GM21717 (cell line): ENCODE results near the gene TAF1D.
"Not testable (repeated sequence)": the region's sequence is repeated elsewhere in the genome, so short reads cannot be mapped to it uniquely, and the experiment has no call there.

ENCODE experiments used
- ATAC-seq: cut with Tn5 transposase; IDR thresholded peaks from one replicate; pipeline ENCODE4 v1.9.1; 2021; ENCODE audit warnings: mild to moderate bottlenecking, moderate library complexity; ENCODE audit not compliant: unreplicated experiment

Gene TAF1D

DNA sequence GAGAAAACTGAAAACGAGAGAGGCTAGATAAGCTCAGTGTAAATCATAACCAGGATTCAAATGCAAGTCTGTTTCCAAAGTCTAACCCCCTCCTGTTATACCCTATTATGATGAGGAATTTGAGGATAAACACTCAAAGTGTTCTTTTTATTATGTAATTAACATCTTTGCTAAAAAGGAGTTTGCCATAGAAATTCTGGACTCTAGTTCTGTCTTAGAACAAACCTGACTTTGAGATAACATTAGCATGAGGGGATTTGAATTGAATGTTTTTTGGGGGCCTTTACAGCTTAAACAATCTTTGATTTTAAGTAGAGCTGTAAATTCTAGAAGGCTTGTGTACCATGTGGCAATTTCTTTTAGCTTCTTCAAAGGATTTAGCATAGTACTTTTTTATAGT is 9.7 kb upstream of the TAF1D start:
- no peak for ATAC-seq

DNA sequence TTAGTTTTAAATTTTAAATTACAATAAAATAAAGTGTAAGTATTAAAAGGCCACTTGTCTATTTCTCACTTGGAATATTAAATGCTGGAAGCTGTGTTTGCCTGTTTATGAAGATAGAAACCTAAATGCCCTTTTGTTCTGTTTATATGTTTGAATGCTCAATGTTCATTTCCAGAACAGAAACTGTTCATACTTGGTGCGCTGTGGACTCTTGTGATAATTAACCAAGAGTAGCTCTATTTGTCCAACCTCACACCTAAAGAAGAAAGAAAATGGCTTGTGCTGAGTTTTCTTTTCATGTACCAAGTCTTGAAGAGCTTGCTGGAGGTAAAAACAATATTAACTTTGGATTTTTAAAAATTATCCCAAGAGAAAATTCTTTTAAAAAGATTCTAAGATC is 5.8 kb upstream of the TAF1D start:
- no peak for ATAC-seq

DNA sequence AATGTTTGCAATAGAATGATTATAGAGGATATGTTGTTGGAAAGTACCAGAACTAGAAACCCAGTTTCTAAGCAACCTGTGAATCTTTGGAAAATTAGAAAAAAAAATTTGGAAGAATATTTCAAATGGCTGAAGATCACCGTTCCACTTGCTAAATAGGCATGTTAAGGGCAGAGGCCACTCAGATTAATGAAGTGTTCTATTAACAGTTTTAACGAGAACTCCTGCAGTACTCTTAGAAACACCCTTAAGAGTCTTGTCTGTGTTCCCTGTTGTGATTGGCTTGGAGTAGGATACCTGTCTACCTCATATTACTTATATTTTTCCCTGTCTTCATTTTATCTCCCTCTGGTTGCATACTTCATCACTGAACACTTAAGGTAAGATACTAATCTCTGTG is 4.8 kb upstream of the TAF1D start:
- ATAC-seq: no peak

DNA sequence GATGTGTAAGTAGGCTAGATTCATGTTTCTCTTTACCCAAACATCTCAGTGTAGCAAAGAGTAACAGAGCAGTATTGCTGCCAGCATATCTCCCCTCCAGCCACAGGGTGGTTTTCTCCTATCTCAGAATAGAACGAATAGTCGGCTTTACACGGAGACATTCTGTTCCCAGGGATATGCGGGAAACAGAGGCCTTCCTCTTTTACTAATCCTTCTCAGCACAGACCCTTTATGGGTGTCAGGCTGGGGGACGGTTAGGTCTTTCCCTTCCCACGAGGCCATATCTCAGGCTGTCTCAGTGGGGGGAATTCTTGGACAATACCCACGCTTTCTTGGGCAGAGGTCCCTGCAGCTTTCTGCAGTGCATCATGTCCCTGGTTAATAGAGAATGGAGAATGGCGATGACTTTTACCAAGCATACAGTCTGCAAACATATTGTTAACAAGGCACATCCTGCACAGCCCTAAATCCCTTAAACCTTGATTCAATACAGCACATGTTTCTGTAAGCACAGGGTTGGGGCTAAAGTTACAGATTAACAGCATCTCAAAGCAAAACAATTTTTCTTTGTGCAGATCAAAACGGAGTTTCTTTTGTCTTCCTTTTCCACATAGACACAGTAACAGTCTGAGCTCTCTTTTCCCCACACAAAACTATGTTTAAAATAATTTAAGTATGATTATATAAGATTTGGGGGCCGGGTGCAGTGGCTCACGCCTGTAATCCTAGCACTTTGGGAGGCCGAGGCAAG is 3.9 kb upstream of the TAF1D start:
- not testable (repeated sequence) for ATAC-seq

DNA sequence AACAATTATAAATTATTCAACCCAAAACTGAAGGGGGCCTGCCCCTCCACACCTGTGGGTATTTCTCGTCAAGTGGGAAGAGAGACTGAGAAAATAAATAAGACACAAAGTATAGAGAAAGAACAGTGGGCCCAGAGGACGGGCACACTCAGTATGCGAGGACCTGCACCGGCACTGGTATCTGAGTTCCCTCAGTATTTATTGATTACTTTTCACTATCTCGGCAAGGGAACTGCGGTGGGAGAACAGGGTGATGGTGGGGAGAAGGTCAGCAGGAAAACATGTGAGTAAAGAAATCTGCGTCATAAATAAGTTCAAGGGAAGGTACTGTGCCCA is 3.3 kb upstream of the TAF1D start:
- no peak for ATAC-seq

DNA sequence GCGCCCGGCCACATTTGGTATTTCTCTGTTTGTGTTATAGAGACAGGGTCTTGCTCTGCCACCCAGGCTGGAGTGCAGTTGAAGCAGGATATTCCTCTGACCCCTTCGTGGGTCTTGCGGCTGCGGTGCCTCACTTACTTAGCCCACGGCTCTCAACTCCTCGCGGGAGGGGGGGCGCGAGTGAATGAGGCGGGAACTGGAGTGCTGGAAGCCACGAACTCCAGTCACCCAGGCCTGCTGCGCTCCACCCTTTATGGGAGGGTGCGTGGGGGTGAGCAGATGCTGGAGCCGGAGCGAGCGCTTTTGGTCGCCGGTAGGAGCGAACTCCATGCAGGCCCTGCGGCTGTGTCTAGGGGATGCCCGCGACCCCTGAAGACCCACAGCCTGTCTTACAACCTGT is 2.0 kb upstream of the TAF1D start:
- ATAC-seq: no peak

DNA sequence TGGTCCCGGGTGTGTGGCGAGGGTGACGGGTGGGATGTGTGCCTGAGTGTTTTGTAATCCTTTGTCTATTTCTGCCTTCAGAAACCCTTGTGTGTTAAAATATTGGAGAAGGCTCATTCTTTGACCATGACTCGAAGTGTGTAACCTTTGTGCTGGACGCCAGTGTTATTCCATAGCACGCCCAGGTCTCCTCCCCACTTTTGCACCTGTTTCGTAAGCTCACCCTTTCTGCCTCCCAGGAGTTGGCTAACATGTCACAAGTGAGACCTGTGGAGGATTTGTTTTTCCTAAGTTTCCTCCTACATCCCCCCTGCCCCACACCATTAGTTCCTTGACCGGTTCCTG is 559 bp upstream of the TAF1D start:
- ATAC-seq: peak; percentile 21

DNA sequence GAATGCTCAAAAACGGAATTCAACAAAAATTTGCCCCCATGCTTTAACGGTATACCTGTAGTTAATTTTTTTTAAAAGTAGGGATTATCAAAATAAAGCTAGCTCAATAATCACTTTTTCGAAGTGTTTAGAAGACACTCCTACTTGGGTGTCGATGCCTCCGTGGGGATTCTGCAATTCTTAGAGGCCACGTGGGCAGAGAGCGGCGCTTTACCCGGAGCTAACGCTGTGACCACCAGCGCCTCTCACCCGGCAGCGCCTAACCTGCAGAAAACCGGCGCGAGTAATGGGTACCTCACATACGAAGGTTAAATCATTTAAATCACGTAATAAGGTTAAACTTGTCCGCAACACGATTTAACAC is 583 bp downstream of the TAF1D start:
- peak; percentile 46 for ATAC-seq

DNA sequence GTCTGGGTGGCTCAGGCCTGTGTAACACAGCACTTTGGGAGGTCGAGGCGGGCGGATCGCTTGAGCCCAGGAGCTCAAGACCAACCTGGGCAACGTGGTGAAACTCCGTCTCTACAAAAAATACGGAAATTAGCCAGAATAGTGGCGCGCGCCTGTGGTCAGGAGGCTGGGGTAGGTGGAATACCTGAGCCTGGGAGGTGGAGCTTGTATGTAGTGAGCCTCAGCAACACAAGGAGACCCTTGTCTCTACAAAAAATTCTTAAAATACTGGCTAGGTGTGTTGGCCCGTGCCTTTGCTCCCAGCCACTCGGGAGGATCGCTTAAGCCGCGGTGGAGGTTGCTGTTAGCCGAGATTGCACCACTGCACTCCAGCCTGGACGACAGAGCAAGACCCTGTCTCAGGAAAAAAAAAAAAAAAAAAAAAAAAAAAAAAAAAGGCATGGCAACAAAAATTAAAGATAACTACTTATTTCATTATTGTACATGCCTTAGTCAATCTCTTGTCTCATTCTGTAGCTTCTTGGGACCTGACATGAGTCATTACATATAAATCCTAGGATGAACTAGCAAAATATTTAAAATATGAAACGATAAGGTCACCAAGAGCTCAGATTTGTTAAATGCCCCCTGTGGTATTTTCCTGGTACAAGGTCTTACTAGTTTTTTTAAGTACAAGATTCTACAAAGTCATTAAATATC is 1.1 kb downstream of the TAF1D start:
- no peak for ATAC-seq

DNA sequence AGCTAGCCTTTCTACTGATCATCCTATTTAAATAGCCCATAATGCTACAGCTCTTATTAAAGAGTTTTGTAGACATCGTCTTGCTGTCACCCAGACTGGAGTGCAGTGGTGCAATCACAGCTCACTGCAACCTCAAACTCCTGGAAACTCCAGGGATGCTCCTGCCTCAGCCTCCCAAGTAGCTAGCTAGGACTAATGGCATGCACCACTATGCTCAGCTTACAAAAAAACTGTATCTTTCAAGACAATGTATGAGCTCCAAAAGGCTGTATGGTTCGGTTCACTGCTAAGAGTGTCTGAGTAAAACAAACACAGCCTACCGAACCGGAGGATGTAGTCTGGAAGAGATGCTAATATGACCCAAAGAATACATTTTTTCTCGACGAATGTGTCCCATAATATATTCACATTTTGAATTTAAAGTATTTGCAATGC is 2.6 kb downstream of the TAF1D start:
- ATAC-seq: no peak

DNA sequence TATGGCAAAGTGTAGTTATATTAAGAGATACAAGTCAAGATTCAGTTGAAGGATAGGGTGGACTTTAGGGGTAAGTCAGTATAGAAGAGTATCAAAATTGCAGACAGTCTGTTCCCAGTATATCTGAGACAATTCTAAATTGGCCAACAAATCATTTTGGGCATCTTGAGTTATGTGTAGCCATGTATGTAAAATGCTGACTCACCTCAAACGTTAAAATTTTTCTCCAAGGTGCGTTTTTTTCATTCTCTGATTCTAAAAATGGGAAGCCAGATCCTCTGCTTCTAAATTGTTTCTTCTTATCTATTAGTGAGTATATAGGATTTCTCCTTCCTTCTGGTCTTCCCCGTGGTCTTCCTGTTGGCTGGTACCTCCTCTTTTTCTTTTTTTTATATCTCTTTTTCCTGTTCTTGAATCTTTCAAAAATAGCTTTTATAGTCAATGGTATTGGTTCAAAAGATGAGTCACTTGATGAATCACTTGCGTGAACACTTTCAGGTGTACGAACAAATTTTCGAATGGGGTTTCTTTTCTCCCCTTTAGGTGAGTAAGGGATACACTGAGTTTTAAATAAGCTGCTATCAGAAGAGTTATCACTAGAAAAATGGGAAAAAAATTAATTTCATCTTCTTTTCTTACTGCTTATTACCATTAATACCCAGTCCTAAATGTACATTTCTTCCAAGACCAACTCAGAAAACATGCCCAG is 3.2 kb downstream of the TAF1D start:
- ATAC-seq: no peak

DNA sequence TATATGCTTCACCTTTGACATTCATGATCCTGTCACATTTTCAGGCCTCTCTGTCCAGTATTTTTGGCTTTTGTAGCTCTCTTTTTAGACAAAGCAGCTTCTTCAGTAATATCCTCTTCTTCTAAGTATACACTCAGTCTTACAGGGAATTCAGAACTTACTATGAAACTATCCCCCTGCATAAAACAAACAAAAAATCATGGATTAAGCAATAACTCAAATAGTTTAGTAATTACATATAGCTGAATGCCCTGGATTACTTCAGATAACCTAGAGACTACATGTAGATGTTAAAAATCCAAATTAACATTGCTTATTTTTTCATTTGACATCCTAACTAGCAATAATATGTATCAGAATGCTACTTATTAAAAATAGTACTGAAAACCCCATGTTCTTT is 5.2 kb downstream of the TAF1D start:
- ATAC-seq: no peak

DNA sequence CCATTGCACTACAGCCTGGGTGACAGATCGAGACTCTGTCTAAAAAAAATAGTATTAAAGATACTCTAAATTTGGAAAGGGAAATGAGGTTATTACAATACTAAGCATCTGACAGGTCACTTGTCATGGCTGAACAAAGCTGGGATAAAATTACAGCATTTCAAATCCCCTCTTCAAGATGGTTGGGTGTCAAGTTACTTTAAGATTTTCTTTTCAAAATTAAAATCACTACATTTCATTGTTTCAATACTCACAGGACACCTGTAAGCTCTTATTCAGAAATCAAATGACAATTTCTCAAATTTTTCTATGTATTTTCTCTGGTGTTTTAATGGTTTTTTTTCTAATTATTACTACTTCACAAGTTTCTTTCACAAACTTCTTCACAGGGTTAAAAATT is 5.7 kb downstream of the TAF1D start:
- ATAC-seq: no peak

DNA sequence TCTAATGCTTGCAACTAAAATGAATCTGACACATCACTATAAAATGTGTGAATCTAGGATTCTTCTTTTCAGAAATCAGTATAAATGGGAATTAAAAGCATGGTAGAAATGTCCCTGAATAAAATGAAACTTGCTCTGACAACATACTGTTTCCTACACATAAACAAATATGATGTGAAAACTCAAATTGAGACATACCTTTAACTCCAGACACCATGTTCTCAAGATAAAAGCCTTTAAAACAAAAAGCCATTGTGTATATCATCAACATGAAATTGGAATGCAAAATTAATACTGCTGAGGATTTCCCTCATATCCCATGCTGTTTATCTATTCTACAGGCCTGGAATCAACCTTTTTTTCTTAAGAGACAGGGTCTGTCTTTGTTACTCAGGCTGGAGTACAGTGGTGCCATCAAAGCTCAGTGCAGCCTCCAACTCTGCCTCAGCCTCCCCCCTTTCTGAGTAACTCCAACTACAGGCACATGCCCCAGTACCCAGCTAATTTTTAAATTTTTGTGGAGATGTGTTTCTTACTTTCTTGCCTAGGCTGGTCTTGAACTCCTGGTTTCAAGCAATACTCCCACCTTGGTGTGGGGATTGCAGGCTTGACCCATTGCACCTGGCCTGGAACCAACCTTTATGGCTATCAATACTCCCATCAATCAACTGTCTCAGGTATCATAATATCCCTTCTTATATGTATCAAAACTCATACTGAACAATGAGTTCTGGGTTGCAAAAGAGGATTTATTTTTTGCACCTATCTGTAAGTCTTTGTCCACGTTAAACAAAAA is 6.7 kb downstream of the TAF1D start:
- no peak for ATAC-seq

DNA sequence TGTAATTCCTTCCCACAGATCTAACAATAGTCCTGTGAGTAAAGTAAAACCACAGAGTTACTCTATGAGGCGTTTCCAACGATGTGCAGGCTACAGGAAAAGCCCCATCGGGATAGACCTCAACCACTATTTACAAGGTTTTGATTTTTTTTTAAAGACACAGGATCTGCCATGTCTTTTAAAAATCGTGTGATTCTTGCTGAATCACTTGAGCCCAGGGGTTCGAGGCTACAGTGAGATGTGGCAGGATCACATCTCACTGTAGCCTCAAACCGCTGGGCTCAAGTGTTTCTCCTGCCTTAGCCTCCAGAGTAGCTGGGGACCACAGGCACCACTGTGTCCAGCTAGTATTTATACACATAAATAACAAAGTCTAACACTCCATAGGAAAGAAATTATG is 7.8 kb downstream of the TAF1D start:
- no peak for ATAC-seq

DNA sequence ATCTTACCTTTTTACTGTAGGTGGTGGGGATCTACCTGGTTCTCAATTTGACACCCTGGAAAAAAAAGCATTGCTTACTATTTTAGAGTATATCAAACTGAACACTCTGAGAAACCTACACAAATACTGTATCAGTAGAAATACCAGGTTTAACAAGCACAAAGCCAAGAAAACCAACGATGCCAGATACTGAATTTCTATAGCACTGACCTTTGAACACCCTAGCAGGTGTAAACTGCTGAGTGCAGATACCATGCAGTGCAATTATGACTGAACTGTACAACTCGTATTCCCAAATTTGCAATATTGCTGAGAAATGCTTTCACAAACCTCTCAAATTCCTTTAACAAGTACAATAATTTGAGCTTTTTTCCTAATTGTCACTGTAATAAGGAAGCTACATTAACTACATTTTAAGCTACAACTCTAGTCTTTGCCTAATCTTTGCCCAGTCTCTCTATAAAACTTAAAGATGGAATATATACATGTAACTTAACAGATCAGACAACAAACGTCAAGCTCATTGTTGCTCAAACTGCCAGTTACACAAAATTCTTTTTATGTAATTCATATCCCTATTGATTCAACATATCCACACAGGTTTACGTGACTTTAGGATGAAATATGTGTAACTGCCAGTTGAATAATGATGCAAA is 8.9 kb downstream of the TAF1D start:
- ATAC-seq: no peak

DNA sequence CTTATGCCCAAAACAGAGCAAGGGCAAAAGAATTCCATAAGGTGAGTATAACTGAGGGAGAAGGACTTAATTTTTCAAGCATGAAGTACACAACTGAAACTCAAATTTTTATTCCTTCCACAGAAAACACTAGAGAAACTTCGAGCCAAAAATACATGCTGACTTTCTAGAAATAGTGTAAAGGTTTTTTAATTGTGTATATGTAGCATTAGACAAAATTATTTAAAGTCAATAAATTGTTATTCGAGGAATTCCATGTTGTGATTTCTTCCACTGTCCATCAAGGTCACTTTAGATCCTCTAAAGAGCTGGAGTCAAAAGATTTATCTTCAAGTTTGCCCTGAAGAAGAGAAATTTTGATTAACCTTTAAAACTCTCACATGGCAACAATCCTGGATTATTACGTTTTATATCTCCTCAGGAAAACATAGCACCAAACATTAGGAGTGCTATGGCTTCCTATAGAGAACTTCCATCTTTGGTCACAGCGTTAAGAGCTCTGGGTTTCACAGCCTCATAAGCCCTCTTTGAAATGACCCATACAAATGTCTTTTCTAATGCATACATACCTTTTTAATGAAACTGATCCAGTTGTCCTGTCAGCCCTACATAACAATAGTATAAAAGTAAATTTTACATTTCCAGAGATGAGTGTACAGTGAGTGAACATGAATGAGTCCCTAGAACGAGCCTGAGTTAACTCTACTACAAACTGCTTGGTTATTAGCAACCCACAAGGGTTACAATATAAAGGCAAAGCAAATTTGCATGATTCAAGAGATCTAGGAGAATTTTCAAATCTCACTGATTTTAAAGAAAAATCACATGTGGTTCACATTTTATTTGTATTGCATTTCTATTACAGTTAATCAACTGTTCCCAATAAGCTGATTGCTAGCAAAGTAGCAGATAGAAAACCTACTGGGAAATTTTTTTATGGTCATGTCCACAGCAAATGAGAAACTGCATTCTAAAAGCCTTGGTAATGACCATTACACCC is 10.9 kb downstream of the TAF1D start:
- no peak for ATAC-seq

DNA sequence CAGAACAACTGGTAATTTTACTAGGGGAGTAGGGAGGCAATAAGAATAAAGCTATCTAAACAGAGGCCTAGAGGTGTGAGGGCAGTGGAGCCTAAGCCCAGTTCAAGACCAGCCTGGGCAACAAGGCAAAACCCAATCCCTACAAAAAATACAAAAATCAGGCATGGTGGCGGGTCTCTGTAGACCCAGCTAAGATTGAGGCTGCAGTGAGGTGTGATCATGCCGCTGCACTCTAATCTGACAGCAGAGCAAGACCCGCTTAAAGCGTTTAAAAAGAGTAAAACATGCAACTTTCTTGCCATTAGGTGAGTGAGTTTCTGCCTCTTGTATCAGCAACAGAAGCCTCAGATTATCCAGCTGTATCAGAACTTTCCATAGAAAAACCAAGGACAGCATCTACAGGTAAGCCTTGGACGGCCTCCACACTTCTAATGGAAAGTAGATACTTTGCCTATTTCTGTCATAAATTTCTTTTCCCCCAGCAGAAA is 12.1 kb downstream of the TAF1D start:
- no peak for ATAC-seq

DNA sequence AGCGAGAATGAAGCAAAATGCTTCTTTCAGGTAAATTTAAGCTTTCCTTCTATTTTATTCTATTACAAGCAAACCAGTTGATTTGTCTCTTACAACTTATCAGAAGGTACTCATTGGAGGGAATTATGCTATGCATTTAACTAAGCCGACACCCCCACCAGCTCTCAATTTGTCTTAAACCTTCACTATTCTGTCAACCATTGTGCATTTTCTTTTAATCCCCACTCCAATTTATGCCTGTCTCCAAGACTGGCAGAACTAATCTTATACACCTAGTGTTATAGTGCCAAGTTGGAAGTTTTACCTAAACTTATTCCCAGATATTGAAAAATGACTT is 12.5 kb downstream of the TAF1D start:
- no peak for ATAC-seq
